HG03097 (cell line): Measurements from ENCODE around the gene CEACAM19.
"Not testable (repeated sequence)": the region's sequence is repeated elsewhere in the genome, so short reads cannot be mapped to it uniquely, and the experiment has no call there.

Source experiments
- ATAC-seq: cut with Tn5 transposase; IDR thresholded peaks from one replicate; pipeline ENCODE4 v1.9.1; 2021; ENCODE audit not compliant: unreplicated experiment, low FRiP score

Gene CEACAM19

DNA sequence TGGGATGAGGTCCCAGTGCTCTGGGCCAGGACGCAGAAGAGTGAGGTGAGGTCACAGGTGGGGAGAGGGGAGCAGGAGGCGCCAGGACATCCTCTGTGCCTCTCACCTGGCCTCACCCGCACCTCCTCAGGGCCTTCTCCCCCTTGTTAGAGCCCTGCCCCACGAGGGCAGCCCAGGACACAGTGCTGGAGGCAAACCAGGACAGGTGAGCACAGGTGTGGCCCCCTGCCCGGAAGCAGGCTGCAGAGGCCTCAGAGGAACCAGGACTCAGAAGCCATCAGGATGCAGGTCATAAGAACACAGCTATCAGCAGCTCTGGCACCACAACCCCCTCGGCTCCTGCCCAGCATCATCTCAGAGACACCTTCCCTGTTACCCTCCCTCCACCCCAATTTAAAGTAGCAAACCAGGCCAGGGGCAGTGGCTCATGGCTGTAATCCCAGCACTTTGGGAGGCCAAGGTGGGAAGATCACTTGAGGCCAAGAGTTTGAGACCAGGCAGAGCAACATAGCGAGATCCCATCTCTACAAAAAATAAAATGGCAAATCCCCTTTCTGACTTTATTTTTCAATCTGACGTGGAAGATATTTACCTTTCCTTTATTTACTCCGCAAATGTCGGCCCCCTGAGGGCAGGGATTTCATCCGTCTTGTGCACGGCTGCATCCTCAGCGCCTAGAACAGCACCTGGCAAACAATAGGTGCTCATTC, 27.4 kb downstream of the CEACAM19 start, which contains the start of gene CEACAM16:
TSS of gene CEACAM16 (plus strand) at position 660 of the 710 bp plus-strand sequence. CDS start 2,306 bp downstream, outside the sequence.
- ATAC-seq: no peak

DNA sequence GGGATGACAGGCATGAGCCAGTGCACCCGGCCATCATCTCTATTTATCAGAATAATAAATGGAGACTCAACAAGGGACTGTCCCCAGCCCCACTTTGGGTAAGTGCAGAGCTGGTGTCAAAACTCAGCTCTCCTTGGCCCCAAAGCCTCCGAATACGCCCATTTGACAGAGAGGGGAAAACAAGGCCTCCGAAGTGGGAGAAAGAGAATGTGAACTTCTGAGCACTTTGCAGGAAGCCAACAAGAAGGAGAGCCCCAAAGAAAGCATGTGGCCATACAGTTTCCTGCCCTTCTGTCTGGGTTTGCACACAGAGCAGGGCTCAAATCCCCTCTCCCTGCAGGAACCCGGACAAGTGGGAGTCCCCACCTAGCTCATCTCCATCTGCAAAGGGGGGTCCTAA, 29.3 kb downstream of the CEACAM19 start:
- ATAC-seq: no peak

DNA sequence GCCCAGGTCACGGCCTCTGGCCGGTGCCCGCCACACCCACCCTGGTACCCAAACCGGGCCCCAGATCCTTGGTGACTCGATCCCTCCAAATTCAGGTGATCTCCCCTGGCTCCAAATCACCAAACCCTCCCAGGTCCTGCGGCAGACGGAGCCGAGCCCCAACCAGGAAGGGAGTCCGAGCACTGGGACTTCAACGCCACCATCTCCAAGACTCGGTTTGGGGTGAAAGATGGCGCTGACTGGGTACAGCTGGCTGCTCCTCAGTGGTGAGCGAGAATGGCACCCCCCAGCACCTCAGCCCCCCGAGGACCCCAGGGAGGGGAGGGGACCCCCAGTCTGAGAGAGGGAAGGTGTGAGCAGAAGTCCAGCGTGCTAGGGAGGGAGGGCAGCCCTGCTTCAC, 29.9 kb downstream of the CEACAM19 start:
- ATAC-seq: no peak

DNA sequence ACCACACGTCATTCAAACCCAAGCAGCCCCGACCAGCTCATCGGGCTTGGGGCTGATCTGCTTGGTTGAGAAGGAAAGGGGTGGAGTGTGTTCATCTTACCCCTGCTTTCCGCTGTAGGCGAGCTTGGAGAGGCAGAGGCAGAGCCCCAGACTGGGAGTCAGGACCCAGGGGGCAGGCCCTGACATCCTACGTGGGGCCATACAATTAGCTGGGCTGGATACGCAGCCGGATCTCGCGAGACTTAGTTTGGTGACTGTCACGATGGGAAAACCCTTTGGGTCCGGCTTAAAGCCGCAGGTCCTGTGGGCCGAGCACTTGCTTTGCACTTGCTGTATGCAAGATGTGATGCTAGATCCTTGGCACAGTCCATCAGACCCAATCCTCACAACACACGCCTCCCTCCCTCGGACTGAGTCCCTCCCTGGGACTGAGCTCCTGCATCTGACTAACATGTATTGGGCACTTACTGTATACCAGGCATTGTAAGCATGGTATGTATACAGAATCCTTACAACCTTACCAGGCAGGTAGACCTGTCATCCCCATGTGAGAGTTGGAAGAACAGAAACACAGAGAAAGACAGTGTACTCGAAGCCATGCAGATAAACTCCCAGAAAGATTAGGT, 31.4 kb downstream of the CEACAM19 start:
- no peak for ATAC-seq

DNA sequence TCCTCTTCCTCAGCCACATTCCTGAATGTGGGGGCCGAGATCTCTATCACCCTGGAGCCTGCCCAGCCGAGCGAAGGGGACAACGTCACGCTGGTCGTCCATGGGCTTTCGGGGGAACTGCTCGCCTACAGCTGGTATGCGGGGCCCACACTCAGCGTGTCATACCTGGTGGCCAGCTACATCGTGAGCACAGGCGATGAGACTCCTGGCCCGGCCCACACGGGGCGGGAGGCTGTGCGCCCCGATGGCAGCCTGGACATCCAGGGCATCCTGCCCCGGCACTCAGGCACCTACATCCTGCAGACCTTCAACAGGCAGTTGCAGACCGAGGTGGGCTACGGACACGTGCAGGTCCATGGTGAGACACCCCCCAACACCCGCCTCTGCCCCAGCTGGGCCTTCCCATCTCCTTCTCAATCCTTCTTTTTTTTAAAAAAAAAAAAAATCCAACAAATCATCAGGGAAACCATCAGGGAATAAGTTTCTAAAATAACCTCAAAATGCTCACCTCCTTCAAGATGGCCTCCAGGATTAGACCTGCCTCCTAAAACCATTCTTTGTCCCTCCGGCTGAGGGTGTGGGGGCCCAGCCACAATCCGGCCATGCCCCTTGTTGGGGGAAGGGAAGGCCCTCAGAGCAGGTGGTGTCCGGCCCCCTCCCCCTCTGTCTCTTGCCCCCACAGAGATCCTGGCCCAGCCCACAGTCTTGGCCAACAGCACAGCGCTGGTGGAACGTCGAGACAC, 32.2 kb downstream of the CEACAM19 start:
- ATAC-seq: no peak

DNA sequence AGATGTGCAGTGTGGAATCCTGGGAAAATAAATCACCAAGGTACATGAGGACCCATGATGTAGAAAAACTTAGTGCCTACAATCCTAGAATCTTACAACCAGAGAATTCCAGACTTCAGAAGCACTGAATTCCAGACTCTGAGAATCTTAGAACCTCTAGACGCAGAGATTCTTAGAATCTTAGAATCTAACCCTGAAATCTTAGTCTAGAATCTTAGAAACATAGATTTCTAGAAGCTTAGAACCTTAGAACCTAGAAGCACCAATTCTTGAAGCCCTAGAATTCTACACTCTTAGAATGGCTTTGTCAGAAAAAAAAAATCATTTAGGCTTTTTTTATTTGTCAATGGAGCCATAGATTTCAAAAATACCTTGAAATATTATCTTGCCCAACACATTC, 33.7 kb downstream of the CEACAM19 start:
- ATAC-seq: no peak

DNA sequence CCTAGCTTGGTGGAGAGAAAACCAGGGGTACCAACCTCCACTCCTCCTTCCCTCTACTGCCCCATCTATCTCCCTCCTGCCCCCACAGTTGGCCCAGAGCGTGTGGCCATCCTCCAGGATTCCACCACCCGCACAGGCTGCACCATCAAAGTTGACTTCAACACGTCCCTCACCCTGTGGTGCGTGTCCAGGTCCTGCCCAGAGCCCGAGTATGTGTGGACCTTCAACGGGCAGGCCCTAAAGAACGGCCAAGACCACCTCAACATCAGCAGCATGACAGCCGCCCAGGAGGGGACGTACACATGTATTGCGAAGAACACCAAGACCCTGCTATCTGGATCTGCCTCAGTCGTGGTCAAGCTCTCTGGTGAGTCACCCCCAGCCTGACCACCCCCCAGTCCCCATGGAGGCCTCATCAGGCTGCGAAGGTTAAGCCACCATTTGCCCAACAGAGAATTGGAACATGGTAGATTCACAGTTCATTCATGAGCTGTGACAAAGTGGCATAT, 34.3 kb downstream of the CEACAM19 start:
- ATAC-seq: no peak

DNA sequence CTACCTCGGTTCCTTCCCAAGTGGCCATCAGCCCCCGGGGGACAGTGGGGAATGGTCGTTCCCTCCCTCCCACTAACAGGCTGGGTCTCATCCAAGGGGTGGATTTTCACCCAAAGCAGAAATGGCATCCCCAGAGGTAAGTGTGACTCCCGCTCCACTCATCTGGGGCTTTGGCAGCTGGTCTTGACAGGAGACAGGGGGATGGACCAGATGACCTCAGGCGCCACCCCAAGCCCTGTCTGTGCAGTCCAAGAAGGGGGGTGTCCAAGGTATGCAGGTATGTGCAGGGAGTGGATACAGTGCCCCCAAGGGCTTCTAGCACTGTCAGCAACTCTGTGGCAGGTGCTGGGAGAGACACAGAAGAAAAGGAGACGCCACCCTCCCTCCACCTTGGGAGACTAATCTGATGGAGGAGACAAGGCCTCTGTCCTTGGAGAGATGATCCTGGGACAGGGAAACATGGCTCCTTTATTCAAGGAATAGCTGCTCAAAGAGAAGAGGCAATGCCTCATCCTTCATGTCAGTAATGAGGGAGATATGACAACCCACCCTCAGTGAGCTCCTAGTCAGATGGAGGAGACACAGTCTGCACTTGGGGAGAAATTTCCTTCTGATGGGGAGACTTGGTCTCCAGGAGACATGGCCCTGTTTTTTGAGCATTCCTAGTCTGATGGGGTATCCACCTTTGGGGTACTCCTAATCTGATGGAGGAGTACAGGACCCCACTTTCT, 35.4 kb downstream of the CEACAM19 start:
- ATAC-seq: no peak

DNA sequence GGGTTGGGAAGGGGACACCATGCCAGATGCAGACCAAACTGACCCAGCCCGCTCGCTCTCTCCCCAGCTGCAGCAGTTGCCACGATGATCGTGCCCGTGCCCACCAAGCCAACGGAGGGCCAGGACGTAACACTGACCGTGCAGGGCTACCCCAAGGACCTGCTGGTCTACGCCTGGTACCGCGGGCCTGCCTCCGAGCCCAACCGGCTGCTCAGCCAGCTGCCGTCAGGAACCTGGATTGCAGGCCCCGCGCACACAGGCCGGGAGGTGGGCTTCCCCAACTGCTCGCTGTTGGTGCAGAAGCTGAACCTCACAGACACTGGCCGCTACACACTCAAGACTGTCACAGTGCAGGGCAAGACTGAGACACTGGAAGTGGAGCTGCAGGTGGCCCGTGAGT, 36.5 kb downstream of the CEACAM19 start:
- no peak for ATAC-seq

DNA sequence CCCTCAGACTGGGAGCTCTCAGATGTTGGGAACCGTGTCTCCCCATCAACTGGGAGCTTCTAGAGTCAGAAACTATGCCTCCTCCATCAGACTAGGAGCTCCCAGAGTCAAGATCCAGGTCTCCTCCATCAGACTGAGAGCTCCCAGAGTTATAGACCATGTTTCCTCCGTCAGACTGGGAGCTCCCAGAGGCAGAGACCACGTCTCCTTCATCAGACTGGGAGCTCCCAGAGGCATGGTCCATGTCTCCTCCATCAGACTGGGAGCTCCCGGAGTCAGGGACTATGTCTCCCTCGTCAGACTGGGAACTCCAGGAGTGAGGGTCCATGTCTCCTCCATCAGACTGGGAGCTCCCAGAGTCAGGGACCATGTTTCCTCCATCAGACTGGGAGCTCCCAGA, 37.7 kb downstream of the CEACAM19 start:
- ATAC-seq: no peak

DNA sequence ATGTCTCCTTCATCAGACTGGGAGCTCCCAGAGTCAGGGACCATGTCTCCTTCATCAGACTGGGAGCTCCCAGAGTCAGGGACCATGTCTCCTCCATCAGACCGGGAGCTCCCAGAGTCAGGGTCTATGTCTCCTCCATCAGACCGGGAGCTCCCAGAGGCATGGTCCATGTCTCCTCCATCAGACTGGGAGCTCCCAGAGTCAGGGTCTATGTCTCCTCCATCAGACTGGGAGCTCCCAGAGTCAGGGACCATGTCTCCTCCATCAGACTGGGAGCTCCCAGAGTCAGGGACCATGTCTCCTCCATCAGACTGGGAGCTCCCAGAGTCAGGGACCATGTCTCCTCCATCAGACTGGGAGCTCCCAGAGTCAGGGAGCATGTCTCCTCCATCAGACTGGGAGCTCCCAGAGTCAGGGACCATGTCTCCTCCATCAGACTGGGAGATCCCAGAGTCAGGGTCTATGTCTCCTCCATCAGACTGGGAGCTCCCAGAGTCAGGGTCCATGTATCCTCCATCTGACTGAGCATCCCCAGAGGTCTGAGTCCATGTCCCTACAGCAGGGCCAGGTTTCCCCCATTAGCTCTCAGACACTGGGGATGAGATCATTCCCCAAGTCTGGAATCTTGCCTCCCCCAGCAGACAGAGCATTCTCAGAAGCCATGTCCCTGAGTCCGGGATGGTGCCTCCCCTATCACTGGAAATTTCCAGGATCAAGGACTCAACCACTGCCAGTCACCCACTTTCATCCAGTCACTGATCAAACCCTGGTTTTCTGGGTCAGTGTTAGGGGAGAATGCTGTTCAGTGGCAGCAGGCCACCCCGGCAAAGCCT, 38.4 kb downstream of the CEACAM19 start:
- ATAC-seq: not testable (repeated sequence)

DNA sequence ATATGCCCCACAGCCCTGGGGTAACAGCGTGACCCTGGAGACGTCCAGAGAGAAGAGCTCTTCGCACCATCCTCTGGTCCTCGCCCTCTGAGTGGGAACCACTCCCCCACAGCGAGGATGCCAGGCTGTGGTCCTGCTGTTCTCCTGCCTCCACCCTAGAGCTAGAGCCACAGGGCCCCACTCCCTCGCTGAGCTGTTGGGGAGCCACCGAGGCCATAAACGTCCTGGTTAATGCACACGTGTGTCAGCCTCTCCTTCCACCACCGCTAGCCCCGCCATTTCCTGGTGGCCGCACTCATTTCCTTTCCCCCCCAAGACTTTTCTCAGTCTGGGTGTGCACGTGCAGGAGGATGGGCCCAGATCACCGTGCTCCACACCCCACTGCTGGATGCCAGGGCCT, 39.2 kb downstream of the CEACAM19 start:
- ATAC-seq: no peak

DNA sequence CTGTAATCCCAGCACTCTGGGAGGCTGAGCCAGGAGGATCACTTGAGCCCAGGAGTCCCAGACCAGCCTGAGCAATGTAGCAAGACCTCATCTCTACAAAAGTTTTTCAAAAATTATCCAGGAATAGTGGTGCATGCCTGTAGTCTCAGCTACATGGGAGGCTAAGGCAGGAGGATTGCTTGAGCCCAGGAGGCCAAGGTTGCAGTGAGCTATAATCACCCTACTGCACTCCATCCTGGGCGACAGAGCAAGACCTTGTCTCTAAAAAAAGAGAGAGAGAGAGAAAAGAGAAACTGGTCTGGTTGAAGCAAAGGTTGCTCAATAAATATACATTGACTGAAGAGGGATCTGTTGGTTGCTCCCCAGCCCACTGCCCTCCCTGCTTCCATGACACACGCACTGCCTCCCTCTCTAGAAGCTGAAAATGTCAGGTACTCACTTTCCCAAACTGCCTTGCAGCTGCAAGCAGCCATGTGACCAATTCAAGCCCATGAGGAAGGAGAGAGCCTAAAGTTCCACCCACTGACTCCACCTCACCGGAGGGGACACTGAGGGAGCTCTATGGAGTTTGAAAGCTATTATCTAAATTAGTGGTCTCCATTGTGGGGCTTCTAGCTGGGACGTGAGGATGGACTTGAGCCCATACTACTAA, 41.7 kb downstream of the CEACAM19 start:
- ATAC-seq: no peak

DNA sequence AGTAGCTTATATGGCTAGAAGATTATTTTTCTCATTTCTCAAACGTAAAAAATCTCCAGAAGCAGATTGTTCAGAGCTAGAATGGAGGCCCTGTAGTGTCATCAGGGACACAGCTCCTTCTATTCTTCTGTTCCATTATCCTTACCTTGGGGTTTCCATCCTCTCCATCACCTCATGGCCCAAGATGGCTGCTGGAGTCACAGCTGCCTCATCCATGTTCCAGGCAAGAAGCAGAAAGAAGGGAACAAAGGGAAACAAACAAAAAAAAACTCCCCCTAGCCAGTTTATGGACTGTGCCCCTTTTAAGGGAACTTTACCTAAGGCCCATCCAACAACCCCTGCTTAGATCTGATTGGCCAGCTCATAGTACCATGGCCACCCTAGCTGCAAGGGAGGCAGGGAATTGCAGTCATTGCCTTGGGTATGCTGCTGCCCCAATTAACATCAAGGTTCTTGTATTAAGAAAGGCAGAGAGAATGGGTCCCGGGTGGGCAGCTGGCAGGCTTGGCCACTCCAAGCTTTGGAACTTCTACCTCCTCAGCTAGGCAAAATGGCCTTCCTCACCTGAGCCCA, 43.4 kb downstream of the CEACAM19 start:
- no peak for ATAC-seq

DNA sequence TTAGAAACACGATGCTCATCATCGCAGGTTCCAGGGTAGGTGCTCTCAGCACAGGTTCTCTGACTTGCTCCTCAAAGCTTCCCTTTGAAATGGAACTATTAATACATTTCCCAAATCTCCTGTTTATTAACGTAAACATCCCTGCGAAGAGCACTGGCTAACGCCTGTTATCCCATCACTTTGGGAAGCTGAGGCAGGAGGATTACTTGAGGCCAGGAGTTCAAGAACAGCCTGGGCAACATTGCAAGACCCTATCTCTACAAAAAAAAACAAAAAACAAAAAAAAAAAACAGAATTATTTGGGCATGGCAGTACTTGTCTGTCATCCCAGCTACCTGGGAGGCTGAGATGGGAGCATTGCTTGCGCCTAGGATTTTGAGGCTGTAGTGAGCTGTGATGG, 46.3 kb downstream of the CEACAM19 start:
- ATAC-seq: no peak

DNA sequence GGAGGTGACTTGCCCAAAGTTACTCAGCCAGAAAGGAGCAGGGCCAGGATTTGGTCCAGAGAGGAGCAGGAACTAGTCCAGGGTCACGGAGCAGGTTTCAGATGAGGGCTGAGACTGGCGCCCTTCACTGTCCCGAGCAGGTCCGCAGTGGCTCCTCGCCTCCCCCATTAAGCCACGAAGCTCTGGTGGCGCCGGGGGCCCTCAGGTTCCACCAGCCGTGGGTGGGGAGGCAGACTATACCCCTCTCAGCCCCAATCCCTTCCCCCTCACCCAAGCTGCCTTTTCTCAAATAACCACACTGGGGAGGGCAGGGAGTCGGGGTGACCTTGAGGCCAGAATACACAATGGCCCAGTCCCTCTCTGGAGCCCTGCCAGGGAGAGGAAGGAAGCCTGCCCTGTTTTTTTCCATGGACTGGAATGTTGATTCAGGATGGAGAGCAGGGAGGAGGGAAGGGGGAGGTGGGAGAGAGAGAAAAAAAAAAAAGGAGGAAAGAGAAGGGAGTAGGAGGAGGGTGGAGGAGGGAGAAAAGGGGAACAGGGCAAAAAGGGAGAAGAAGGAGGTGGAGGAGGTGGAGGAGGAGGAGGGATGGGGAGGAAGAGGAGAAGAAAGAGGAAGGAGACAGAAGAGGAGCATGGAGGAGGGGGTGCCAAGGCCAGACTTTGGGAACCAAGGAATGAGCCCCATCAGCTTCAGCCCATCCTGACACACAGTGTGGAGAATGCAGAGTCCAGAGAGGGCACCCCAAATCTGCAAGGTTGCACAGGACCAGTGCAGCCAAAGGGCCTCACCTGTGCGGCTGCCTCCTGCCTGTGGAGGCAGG, 47.4 kb downstream of the CEACAM19 start:
- ATAC-seq: no peak

DNA sequence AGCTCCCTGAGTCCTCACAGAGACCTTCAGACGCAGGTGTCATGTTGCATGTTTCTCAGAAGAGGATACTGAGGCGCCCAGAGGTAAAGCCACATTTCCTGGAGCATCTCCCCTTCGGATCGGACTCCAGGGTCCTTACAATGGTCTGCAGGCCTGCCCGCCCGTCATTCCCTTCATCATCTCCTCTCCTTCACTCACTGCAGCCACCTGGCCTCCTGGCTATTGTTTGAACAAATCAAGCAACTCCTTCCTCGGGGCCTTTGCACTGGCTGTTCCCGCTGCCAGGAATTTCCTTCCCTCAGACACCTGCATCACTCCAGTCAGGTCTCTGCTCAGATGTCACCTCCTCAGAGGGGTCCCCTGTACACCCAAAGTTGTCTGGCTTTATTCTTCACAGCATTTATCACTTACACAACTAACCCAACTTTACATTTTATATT, 48.0 kb downstream of the CEACAM19 start:
- ATAC-seq: no peak

DNA sequence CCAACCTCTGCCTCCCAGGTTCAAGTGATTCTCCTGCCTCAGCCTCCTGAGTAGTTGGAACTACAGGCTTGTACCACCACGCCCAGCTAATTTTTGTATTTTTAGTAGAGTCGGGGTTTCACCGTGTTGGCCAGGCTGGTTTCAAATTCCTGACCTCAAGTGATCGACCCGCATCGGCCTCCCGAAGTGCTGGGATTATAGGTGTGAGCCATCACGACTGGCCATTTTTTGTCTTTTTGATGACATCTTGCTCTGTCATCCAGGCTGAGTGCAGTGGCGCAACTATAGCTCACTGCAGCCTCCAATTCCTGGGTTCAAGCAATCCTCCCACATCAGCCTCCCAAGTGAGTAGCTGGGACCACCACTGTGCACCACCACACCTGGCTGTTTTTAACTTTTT, 49.1 kb downstream of the CEACAM19 start:
- not testable (repeated sequence) for ATAC-seq
